EL (cell line): ENCODE measurements around the gene CCDC152.

Experiments used
- DNase-seq: peaks from one replicate; pipeline ENCODE4 v3.0.0-alpha.2; 2016

The CCDC152 gene

DNA sequence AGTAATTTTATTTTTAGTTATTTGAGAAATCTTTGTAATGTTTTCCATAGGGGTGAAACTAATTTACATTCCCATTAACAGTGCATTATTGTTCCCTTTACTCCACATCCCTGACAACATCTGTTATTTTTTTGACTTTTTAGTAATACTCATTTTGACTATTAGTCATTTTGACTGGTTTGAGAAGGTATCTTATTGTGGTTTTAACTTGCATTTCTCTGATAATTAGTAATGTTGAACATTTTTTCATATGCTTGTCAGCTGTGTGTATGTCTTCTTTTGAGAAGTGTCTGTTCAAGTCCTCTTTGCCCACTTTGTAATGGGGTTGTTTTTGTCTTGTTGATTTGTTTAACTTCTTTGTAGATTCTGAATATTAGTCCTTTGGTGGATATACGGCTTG, 27.5 kb downstream of the CCDC152 start:
- DNase-seq: peak; percentile 6

- no peak for DNase-seq
Measured at GRCh38 chr5:42785756-42786155, 29.1 kb downstream of the CCDC152 start.

- DNase-seq: no peak
Measured at GRCh38 chr5:42787073-42787472, 30.5 kb downstream of the CCDC152 start.

DNA sequence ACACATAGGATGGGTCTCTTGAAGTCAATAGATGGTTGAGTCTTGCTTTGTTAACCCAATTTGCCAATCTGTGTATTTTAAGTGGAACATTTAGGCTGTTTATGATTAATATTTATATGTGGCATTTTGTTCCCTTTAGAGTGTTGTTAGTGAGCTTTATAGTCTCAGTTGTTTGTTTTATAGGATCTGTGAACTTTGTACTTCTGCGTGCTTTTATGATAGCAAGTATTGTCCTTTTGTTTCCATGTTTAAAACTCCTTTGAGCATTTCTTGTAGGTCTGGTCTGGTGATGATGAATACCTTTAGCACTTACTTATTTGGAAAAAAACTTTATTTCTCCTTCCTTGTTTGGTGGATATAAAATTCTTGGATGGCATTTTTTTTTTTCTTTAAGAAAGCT, 31.2 kb downstream of the CCDC152 start:
- DNase-seq: no peak

GRCh38 chr5:42791151-42791550, 34.5 kb downstream of the CCDC152 start:
- DNase-seq: no peak

DNA sequence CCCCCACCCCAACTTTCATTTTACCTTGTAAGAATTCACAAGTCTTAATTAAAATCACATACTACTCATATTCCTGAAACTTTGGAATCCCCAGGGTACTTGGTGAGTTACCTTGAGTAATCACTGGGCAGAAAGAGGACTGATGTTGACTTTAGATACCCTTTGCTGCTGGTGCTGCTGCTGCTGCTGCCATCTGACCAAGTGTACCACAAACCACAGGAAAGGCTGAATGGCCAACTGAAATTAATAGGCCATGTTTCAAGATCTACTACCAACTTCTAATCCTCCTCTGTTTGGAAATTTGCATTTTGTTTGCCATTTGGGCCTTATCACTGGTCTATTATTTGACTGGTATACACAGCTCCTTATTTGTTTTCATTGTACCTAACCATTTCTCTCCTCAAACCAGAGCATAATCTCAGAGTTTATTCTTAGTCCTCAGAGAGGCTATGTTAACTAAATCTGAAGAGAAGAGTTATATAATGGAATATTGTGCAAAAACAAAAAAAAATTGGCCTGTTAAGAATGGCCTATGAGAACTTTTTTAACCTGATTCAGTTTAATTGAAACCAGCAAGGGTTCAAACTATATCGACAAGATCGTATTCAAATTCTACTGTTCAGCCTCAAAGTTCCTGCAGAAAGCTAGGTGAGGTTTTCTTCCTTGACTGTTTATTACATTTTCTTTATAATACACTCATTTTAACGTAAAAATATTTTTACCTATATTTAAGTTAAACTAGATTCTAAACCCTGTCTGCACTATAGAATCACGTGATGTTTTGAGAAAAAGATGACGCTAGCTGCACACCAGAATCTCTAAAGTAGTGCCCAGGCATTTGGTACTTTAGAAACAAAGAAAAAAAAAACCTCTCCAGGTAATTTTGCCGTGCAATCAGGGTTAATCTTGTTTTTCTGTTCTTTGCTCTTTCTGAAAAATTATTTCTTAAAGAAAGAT, 41.9 kb downstream of the CCDC152 start:
- no peak for DNase-seq

DNA sequence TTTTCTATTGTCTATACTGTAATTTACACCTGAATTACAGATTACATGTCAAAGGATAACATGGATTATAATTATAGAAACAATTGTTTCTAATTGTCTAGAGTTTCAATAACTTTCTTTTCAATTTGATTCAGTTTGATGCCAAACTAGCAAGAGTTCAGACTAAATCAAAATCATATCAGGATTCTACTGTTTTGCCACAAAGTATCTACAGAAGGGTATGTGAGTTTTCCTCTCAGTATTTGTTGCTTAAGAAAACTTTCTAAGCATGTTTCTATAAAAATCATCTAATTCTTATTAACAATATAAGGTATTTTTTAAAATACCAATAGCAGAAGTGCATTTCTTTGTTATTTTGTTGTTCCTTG, 42.6 kb downstream of the CCDC152 start:
- no peak for DNase-seq

- DNase-seq: no peak
Measured at GRCh38 chr5:42799668-42800114, 43.1 kb downstream of the CCDC152 start.

DNA sequence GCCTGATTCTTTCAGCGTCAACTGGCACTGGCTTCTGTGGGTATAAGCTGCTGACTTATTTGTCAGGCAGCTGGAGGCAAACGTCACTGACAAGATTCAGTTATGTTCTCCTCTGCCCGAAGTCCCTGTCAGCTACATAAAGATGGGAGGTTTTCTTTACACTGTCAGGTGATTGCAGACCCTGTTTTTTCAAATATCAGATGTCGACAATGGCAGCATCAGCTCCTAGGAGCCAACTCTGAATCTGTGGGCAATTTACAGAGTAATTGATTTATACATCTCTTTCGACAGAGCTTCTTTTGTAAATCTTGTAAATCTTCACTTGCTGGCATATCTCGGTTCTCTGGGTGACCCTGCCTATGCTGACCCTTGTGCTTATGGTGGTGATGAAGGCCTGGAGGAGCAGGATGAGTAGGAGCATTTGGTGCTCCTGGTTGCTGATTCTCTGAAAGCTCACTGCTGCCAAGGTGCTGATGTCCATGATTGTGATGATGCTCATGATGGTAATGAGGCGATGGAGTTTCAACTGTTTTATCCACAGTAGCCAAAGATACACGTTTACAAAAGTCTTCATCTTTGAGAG, 44.2 kb downstream of the CCDC152 start:
- no peak for DNase-seq

GRCh38 chr5:42801516-42802166, 45.0 kb downstream of the CCDC152 start:
- no peak for DNase-seq

DNA sequence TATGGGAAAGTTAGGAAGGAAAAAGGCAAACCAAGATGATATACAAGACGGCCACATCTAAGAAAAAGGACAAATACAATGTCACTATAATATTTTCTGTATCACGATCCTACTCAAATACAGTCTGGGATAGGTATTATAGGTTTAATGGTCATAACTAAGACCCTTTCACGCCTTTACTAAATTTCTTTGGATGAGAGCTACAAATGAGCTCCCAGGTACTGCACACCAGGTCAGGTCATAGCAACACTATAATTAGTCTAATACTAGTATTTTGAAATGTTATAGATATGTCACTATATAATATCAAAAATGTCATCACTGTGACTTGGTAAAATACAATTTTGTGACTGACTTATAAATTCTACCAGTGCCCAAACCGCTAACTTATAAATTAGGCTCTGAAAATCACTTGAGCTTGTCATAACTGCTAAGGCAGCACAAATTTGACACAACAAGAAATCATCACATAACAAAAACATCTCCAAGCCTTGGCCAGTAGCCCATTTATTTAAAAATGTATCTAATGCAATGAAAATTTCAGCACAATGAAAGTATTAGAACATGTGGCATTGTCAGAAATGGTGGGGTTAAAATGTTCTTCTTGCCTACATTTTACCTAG, 48.2 kb downstream of the CCDC152 start:
- DNase-seq: no peak

DNA sequence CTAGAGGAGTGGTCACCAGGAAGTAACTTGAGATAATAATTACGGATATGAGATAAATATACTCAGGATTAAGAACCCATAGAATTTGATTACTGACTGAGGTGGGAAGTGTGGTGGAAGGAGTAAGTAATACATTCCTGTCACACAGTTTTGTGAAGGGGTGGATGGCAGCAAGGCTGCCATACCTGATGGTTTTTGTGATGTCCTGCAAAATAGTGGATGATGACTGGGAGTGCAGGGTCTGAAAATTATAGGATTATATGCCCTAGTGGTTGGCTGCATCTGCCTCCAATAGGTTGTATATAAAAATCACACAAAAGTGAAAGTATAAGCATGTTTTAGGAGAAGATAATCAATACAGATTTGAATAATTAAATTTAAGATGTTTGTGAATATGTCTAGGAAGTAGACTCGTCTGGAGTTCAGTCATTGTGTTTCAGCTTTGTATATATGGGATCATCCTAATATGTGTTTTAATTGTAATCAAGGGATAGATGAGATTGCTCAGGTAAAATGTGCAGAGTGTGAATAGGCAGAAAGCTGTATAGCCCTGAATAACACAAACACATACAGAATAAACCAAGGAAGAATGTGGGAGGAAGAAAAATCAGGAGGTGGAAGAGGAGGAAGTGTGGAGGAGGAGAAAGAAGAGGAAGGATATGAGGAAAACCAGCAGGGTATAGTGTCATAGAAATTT, 49.5 kb downstream of the CCDC152 start:
- no peak for DNase-seq

DNA sequence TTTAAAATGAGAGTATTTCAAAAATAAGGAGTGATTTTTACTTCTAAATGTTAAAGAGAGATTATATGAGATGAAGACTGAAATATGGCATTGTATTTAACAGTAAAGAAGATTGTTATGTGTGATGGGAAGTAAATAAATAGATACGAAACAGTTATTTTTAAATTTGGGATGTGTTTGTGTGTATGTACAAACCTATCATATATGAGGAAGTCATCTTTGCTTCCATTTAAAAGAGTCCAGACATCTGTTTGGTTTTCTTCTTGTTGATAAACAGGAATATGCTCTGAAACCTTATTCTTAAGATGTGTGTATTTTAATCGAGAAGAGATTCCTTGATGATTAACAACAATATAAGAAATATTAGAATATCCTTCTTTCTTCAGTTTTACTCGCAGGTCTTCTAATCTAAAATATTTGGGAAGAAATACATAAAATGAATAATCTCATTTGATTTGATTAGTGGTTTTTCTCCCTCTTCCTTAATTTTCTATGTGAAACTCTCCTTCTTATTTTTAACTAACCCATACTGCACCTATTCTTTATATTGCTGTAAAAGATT, 50.2 kb downstream of the CCDC152 start:
- DNase-seq: no peak

GRCh38 chr5:42807722-42808447, 51.3 kb downstream of the CCDC152 start:
- DNase-seq: no peak

DNA sequence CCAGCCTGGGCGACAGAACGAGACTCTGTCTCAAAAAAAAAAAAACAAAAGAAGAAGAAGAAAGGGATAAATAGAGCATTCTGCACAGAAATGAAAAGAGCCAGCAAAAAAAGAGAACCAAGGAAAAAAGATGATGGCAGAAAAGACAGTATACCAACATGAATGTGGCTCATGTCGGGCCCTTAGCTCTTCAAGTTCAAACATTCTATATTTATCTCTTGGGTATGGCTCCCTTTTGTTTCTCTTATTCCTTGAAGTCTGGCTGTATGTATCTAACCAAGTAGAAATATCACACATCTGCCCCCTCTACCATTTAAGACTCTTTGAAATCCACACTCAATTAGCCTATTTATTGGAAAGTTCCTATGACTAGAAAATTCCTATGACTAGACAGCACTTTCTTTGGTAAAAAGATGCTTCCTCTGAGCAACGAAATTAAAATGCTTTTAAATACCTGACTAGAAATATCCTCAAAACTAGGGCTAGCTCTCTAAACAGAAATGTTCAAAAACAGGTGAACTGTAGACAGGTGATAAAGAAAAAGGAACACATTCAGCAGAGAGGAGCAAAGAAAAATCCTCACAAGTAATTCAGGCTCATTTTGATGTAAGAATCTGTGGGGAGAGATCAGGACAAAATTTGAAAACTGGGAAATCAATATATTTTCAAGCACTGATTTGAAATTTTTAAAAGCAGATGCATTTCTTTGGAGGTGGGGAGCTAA, 52.4 kb downstream of the CCDC152 start:
- no peak for DNase-seq

DNA sequence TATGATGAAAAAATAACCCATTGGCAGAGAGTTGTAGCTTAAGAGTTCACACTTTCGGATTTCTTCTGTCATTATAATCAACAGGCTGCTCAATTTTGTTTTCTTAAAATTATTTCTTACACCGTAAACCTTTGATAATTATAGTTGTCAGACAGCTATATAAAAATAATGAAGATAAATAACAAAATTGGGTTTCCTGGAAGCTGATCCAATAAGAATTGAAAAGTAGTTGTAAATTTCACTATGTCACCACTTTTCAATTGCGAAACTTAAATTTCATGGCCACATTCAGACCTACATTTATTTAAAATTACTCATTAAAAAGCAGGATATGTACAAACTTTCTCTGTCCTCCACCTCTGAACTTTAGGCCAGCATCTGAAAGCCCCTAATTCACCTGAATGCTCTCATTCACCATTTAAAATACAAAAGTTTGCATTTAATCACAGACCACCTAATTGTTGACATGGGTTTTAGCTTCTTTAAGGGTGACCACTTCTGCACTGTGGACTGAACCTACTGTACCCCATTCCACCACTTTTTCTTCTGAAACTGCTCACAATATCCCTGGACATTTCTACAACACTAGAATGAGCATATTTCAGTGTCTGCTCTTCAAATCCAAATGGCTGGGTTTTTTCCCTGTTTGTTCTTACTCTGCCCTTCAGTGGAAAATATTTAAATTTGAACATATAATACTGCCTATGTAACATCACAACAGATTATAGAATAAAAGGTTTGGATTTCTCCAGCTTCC, 54.4 kb downstream of the CCDC152 start:
- DNase-seq: no peak

- no peak for DNase-seq
Measured at GRCh38 chr5:42811591-42812446, 55.2 kb downstream of the CCDC152 start, which contains the start of gene SELENOP. TSS of gene SELENOP (minus strand) at chr5:42811892. CDS start at chr5:42808353, 3,539 bp downstream.

DNA sequence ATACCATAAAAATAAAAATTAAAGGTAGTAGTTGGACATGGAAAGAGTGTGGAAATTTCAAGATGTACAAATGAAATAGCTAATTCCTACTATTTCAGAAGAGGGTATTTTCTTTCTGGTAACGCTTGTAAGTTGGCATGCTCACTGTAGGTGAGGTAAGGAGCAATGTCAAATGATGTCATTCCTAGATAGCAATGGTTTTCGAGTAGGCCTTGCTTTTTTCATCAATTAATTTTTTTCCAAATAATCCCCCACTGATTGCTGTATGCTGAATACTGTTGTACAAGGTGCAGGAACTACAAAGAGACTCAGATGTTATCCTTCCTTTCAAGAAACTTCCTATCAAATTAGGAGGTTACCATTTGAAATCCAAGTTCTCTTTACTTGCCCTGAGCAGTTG, 56.0 kb downstream of the CCDC152 start:
- no peak for DNase-seq

DNA sequence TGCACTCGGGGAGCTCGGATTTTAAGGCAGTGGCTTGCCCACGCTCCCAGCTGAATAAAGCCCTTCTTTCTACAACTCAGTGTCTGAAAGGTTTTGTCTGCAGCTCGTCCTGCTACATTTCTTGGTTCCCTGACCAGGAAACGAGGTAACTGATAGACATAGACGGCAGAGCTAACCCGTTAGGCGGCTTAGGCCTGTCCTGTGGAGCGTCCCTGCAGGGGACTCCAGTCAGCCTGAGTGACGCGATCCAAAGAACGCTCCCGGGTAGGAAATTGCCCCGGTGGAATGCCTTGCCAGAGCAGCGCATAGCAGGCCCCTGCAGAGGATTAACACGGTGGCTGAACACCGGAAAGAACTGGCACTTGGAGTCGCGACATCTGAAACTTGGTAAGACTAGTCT, 56.9 kb downstream of the CCDC152 start:
- no peak for DNase-seq
